ENCODE results near the gene SHCBP1L.

DNA sequence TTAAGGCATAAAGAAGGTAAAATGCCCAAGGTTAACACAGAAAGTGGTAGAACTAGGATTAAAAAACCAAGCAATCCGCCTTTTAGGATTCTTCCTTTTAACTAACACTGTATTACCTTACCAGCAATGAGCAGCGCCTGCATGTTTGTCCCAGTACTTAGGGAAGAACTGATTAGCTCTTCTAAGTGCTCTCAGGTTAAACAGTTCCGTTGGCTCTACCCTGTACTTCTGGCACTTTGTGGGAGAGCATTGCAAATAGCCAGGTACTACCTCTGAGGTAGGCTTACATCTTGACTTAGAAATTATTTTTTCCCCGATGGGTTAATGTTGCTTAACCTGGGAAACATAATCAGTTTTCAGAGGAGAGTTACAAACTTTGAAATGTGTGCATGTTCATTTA, 92.3 kb downstream of the SHCBP1L start:
- TF ChIP-seq, protein P1, sequence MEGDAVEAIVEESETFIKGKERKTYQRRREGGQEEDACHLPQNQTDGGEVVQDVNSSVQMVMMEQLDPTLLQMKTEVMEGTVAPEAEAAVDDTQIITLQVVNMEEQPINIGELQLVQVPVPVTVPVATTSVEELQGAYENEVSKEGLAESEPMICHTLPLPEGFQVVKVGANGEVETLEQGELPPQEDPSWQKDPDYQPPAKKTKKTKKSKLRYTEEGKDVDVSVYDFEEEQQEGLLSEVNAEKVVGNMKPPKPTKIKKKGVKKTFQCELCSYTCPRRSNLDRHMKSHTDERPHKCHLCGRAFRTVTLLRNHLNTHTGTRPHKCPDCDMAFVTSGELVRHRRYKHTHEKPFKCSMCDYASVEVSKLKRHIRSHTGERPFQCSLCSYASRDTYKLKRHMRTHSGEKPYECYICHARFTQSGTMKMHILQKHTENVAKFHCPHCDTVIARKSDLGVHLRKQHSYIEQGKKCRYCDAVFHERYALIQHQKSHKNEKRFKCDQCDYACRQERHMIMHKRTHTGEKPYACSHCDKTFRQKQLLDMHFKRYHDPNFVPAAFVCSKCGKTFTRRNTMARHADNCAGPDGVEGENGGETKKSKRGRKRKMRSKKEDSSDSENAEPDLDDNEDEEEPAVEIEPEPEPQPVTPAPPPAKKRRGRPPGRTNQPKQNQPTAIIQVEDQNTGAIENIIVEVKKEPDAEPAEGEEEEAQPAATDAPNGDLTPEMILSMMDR (conservative IDR thresholded peaks at IDR 0.05; ENCODE audit: low read length) = no peak
- TF ChIP-seq EZH2phosphoT487 (IDR thresholded peaks at IDR 0.05; ENCODE audit: borderline replicate concordance, low read depth, low read length) = no peak
